ENCODE measurements around the gene MAGEA10. TPM values are rescaled to one million over a fixed set of nuclear protein-coding genes. Genes with fewer than 3 reads are reported as not detected.
"Not testable (repeated sequence)": the region's sequence is repeated elsewhere in the genome, so short reads cannot be mapped to it uniquely, and the experiment has no call there.

Gene MAGEA10
- polyA plus RNA-seq, 3 donors = not detected

DNA sequence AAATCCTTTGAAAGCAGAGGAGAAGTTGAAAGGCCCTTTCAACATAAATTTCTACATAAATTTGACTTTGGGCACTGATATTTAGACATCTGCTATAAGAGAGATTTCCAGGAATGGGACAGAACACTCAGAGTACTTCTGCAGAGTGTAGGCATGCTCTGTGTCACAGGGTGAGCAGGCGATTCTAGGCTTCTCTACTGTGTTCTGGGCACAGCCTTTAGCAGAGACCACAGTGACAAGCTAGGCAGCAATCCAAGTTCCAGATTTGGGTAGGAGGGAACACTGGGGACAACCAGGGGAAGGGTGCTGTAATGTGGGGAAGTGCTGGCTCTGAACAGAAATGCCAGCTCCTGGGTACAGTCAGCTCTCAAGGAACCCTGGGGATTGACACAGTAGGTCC lies 6.9 kb downstream of the MAGEA10 start:
- peaks cover 0 to 6% (median 0%) of the 10 kb centered on the region in 3 donors for H3K27me3 Mint-ChIP-seq (ENCODE audit: low read depth in 3 of 3)
- no peak overlapping the region for H2AFZ ChIP-seq (ENCODE audit: insufficient read depth, low read depth, low read length, poor library complexity, severe bottlenecking)
- DNase-seq = no peak
- WGBS (ENCODE audit: insufficient coverage) = no CpG with 5 or more reads among the region's 1 CpG
- no peaks in the 10 kb centered on the region for H3K79me2 ChIP-seq (ENCODE audit: insufficient read depth, low read length)
- no peak overlapping the region for H3K27ac ChIP-seq (ENCODE audit: low read depth in 1 of 2, low read length in 2 of 2)
- no peaks in the 10 kb centered on the region for H3K27me3 ChIP-seq (ENCODE audit: control insufficient read depth in 2 of 2, insufficient read depth in 2 of 2, low read length in 2 of 2)
- H3K4me1 Mint-ChIP-seq = no peaks in the 10 kb centered on the region
- no peak overlapping the region for H3K4me3 ChIP-seq (replicated peaks in 1 of 3; ENCODE audit: low read depth in 2 of 3, low read length in 3 of 3)
- TF ChIP-seq, protein P1, sequence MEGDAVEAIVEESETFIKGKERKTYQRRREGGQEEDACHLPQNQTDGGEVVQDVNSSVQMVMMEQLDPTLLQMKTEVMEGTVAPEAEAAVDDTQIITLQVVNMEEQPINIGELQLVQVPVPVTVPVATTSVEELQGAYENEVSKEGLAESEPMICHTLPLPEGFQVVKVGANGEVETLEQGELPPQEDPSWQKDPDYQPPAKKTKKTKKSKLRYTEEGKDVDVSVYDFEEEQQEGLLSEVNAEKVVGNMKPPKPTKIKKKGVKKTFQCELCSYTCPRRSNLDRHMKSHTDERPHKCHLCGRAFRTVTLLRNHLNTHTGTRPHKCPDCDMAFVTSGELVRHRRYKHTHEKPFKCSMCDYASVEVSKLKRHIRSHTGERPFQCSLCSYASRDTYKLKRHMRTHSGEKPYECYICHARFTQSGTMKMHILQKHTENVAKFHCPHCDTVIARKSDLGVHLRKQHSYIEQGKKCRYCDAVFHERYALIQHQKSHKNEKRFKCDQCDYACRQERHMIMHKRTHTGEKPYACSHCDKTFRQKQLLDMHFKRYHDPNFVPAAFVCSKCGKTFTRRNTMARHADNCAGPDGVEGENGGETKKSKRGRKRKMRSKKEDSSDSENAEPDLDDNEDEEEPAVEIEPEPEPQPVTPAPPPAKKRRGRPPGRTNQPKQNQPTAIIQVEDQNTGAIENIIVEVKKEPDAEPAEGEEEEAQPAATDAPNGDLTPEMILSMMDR (IDR thresholded peaks at IDR 0.05) = no peak
- no peaks in the 10 kb centered on the region for H3K36me3 Mint-ChIP-seq
- H3K9ac ChIP-seq (ENCODE audit: insufficient read depth, low read length, poor library complexity, severe bottlenecking) = no peak overlapping the region
- intact Hi-C loops (cut with micrococcal nuclease) = no loop called here
- H3K9me3 Mint-ChIP-seq = peaks cover 0 to 7% (median 3%) of the 10 kb centered on the region in 7 donors
- no peaks in the 10 kb centered on the region for H4K20me1 ChIP-seq (ENCODE audit: insufficient read depth, low read length)
- H3K4me3 Mint-ChIP-seq = no peak overlapping the region
- no peaks in the 10 kb centered on the region for H3K4me1 ChIP-seq (ENCODE audit: control insufficient read depth in 1 of 2, insufficient read depth in 2 of 2, low read length in 2 of 2)
- no peaks in the 10 kb centered on the region for H3K36me3 ChIP-seq (replicated peaks in 1 of 2; ENCODE audit: control insufficient read depth in 1 of 2, insufficient read depth in 2 of 2, low read length in 2 of 2)
- H3K27ac Mint-ChIP-seq = no peak overlapping the region
- no peaks in the 10 kb centered on the region for H3K9me3 ChIP-seq (replicated peaks in 1 of 2; ENCODE audit: control insufficient read depth in 1 of 2, insufficient read depth in 1 of 2, low read length in 2 of 2)
- no peak overlapping the region for H3K4me2 ChIP-seq (replicated peaks; ENCODE audit: extremely low read depth, low read length, poor library complexity, severe bottlenecking)

DNA sequence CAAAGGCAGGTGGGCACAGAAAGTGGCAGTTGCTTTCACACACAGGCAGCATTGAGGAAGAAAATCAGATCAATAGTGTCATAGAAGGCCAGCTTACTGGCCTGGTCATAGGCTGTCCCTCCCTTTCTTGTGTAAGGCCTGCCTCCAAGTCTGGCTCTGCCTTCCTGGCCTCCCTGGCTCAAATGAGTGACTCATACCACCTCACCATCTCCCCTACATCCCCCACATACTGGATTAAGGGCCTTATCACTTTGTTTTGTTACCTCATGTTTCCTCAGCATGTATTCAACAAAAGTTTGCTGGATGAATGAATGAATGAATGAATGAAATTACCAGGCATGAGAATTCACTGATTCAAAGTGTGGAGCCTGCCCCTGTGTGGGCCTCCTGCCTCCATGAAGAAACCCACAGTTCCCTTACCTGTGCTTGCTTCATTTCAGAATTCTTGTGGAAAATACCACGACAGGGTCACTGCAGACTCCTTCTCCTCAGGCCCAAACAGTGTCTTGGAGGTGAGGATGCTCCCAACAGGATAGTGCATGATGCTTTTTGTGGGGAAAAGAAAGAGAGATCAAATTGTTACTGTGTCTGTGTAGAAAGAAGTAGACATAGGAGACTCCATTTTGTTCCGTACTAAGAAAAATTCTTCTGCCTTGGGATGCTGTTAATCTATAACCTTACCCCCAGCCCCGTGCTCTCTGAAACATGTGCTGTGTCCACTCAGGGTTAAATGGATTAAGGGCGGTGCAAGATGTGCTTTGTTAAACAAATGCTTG lies 9.1 kb downstream of the MAGEA10 start:
- H3K27me3 ChIP-seq (ENCODE audit: control insufficient read depth in 2 of 2, insufficient read depth in 2 of 2, low read length in 2 of 2); H3K27ac Mint-ChIP-seq; H3K9me3 ChIP-seq (replicated peaks in 1 of 2; ENCODE audit: control insufficient read depth in 1 of 2, insufficient read depth in 1 of 2, low read length in 2 of 2); H3K4me3 Mint-ChIP-seq; H3K36me3 Mint-ChIP-seq; H3K36me3 ChIP-seq (replicated peaks in 1 of 2; ENCODE audit: control insufficient read depth in 1 of 2, insufficient read depth in 2 of 2, low read length in 2 of 2); H3K9me3 Mint-ChIP-seq; H3K4me2 ChIP-seq (replicated peaks; ENCODE audit: extremely low read depth, low read length, poor library complexity, severe bottlenecking); H3K27me3 Mint-ChIP-seq (ENCODE audit: low read depth in 3 of 3); H3K27ac ChIP-seq (ENCODE audit: low read depth in 1 of 2, low read length in 2 of 2); H2AFZ ChIP-seq (ENCODE audit: insufficient read depth, low read depth, low read length, poor library complexity, severe bottlenecking); H4K20me1 ChIP-seq (ENCODE audit: insufficient read depth, low read length); H3K4me3 ChIP-seq (replicated peaks in 1 of 3; ENCODE audit: low read depth in 2 of 3, low read length in 3 of 3); H3K4me1 ChIP-seq (ENCODE audit: control insufficient read depth in 1 of 2, insufficient read depth in 2 of 2, low read length in 2 of 2); H3K9ac ChIP-seq (ENCODE audit: insufficient read depth, low read length, poor library complexity, severe bottlenecking); H3K4me1 Mint-ChIP-seq; DNase-seq; intact Hi-C loops (cut with micrococcal nuclease); H3K79me2 ChIP-seq (ENCODE audit: insufficient read depth, low read length): not testable (repeated sequence)
- no CpG with 5 or more reads among the region's 4 CpGs for WGBS (ENCODE audit: insufficient coverage)
